ENCODE measurements around the gene PGBD5. TPM values are rescaled to one million over a fixed set of nuclear protein-coding genes. Genes with fewer than 3 reads are reported as not detected.

PGBD5 gene
- total RNA-seq, 1 donor from 2014 or later: 3.5 TPM

DNA sequence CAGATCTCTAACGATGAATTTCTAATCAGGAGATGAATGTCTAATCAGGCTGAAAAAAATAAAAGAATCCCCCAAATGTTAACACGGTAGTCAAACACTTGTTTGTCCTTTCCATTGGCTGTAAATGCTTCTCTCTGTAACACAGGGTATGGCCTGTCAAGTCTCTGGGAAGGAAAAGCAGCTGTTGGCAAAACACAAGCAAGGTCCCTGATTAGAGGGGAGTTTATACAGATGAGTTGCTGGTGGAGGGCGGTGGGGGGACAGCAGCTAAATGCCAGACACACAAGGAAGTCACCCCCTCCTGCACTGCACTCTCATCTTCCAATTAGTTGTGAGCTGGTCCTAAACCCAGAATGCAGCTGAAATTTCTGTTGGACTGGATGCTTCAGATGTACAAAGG, 51.0 kb downstream of the PGBD5 start:
- DNase-seq (ENCODE audit: low spot score): no peak

DNA sequence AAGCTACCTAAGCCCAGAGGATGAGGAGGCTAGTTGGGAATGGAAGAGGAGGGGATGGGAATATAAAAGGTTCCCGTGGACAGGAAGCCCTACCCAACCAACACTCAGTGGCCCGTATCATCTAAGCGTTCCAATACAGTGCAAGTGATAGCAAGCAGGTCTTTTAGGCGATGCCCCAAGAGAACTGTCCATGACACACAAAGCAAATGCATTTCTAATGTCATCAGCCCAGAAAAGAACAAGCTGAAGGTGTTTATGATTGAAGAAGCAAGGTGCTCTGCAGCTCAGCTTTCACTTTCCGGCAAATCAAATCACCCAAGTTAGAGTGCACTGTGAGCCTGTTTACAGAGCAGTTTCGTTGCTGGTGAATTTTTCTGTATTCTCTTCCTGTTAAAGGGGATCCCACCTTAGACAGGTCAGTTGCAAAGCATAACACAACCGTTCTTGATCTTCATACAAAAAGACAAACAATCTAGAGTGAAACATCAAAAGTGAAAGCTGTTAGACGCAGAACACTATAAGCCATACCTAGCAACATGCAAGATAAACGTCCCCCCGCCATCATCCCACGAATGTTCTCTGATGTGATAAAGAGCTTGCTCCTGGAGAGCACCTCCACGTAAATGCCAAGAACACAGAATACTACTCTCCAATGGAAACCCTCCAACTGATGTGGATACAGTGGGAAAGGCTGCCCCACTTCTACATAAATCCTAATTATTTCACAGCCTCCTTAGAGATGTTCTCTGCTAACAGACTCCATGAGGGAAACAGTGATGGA, 54.0 kb downstream of the PGBD5 start:
- no peak for DNase-seq (ENCODE audit: low spot score)

DNA sequence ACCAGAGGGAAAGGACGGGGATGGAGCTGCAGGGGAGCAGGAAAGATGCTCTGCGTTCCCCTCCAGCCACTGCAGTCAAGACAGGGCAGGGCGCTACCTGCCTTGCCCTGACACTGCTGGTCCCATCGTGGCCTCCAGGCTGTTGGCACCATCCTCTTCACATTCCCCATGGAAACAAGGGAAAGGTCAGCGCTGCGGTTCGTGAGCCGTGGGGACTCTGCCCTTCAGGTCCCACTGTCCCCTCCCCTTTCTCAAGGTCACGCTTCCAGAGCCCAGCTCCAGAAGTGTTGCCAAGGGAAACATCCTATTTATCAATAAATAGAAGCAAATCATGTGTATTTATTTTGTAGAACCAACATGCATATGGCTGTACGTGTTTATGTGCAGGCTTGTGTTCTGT, 56.0 kb downstream of the PGBD5 start:
- no peak for DNase-seq (ENCODE audit: low spot score)

- DNase-seq (ENCODE audit: low spot score): no peak
Measured at GRCh38 chr1:230368871-230369270, 57.3 kb downstream of the PGBD5 start.

DNA sequence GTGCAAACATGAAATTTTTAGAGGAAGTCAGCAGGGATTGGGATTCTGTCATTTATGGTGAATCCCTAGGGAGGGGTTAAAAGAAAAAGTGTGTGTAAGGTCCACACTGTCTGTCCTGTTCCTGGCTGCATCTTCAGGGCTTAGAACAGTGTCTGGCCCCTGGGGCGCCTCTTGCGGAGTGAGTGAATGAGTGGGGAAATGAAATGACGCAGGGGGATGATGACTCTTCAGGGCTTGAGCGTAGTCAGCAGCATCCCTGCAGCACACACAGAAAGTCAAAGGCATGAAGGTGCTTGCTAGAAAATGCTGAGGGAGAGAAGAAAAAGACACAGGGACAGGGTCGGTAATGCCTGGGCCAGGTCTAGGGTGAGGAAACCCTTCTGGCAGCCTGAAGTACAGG, 57.8 kb downstream of the PGBD5 start:
- no peak for DNase-seq (ENCODE audit: low spot score)

DNA sequence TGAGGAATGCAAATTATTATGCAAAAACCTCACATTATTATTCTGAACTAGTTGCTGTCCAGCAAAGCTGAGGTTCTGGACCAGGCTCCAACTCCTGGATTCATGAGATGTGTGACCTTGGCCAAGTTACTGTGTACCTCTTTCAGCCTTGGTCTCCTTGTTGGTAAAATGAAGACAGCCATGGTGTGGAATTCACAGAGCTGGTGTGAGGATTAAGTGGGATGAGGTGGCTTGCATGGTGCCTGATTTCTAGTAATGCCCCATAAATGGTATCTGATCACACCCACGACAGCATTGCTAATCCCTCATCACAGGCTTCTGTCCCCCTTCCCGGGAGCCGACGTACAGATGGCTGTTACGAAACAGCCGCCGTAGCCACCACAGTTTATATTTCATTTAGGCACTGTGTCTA, 59.6 kb downstream of the PGBD5 start:
- no peak for DNase-seq (ENCODE audit: low spot score)

DNA sequence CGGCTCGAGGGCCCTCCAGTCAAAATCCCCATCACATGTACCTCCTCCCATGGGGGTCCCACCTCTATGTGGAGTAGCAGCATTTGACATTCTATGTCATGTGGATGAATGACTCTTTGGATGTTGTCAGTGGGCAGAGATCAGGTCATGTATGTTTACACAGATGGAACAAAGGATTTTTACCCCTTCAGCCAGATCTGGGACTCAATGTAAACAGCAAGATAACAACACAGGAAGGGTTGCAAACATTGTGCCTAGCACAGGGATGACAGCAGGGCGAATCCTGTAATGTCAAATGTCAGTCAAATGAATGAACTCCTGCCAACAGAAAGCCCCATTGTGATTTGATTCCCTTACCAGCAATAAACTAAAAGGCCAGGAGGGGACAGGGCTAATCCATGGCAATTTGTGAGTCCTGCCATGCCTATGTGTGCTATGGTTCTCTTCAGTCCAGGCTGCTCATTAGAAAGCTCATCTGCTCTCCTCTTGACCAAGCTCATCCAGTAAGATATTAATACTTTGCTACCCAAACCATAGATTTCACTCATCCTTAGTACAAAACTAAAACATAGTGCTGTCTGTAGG, 60.3 kb downstream of the PGBD5 start:
- DNase-seq (ENCODE audit: low spot score): no peak

- no peak for DNase-seq (ENCODE audit: low spot score)
Measured at GRCh38 chr1:230362949-230363348, 63.2 kb downstream of the PGBD5 start.

DNA sequence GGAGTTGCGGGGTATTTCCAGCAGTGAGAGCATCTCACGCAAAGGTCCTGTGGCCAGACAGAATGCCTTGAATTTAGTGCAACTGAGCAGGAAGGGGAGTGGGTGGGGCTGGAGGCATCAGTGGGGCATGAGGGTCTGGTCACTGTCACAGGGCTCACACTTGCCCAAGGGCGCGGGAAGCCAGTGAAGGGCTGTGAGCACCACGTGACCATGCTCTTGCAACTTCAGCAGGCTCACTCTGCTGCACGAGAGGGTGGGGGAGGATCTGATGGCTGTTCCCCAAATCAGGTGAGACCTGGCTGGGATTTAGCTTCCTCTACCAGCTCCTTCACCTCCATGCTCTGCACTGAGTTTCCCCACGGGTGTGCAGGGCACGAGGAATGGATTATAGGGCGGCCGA, 64.2 kb downstream of the PGBD5 start:
- no peak for DNase-seq (ENCODE audit: low spot score)

DNA sequence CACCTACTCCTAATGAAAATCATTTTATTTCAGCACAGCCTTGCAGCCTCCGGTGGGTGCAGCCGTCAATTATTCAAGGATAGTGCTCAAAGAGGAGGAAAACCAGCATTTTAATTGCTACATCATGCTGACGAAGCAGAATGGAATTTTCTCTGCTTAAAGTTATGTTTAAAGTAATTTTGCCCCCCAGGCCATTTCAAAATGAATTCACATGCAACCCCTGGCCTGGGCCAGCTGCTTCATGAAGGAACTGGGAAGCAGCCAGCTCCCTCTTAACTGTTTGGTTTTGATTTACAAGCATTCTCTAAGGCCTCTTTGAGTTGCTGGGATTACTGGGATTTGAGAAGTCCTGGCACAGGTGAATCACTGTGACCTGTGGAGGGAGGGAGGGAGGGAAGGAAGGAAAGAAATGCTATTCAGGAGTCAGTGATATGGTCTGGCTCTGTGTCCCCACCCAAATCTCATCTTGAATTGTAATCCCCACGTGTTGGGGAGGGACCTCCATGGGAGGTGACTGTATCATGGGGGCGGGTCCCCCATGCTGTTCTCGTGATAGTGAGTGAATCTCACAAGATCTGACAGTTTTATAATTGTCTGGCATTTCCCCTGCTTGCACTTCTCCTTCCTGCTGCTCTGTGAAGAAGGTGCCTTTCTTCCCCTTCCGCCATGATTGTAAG, 66.0 kb downstream of the PGBD5 start:
- no peak for DNase-seq (ENCODE audit: low spot score)

DNA sequence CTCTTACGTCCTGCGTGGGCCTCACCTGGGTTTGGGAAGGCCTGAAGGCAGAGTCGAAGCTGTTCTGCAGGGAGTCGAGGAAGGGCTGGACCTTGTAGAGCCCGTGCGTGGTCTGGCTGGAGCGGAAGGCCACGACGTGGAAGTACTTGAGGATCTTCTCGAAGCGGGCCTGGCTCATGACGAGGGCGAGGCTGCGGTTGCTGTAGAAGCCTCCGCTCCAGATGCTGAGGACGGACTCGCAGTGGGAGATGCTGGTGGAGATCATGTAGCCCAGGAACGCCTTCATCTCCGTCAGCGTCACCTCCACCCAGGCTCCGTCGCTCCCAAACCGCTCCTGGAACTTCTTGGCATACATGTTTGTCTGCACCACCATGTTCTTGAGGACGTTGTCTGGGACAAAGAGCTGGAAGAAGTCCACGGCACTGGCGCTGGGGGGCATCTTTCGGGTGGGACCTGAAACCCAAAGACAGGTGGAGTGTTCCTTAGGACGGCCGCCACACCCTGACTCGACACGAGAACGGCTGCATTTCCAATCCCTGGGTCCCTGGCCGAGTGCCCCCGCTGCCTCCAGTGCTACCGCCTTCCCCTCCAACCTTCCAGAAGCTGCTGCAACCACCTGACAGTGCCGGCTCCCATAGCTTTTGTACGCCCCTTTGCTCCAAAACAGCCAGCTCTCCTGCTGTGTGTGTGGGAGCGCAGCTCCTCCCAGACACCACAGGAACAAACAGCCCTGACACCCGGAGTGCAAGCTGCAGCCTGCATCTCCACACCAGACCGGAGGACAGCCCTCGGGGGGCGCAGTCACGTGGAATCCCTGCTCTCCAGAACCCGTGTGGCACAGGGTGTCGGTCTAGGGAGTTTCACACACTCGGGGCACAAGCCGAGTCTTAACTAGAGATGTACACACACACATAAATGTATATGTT, 69.0 kb downstream of the PGBD5 start:
- DNase-seq (ENCODE audit: low spot score): no peak

- no peak for DNase-seq (ENCODE audit: low spot score)
Measured at GRCh38 chr1:230356190-230356589, 69.9 kb downstream of the PGBD5 start.

- no peak for DNase-seq (ENCODE audit: low spot score)
Measured at GRCh38 chr1:230355594-230355993, 70.5 kb downstream of the PGBD5 start.

DNA sequence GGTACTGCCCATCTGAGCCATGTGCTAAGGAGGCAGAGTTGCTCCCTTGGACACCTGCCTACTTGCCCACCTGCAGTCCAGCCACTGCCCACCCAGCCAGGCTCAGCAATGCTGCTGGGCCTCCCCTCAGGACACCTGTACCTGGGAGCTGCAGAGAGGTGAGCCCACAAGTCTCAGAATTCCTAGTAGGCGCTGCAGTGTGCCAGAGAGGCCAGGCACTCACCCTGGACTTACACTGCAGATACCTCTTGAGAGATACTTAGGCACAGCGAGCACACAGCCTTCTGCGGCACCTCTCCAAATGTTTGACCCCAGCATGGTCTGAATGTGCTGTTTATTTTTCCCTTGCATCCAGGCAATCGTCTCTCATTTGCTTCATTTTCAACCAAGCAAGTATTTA, 71.0 kb downstream of the PGBD5 start:
- DNase-seq (ENCODE audit: low spot score): no peak

- DNase-seq (ENCODE audit: low spot score): no peak
Measured at GRCh38 chr1:230354005-230354404, 72.1 kb downstream of the PGBD5 start.

- DNase-seq (ENCODE audit: low spot score): no peak
Measured at GRCh38 chr1:230352537-230352936, 73.6 kb downstream of the PGBD5 start.

DNA sequence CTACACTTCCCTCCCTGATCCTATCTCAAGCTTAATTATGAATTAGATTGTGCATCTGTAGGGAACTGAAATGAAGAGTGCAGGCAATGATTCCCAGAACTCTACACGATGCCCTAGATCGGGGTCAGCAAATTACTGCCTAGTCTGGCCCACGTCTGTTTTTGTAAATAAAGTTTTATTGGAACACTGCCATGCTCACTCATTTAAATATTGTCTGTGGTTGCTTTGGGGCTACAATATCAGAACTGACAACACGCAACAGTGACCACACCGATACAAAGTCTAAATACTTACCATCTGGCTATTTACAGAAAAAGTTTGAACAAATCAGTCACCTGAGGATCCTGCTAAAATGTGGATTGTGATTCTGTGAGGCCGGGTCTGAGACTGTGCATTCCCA, 74.1 kb downstream of the PGBD5 start:
- no peak for DNase-seq (ENCODE audit: low spot score)

DNA sequence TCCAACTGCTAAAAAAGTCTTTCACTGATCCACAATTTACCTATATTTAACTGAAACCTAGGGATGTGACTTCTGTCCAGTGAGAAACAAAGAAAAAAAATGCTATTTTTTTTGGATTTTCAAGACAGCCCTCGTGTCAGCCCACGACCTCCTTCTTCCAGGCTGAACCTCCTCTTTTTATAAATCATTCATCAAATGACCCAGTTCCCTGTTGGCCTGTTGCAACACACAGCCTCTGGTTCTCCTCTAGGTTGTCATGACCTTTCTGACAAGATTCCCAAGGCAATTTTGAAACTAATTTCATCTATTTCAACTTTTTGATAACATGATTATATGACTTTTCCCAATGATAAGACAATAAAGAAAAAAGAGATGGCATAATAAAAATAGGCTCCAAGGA, 74.6 kb downstream of the PGBD5 start:
- no peak for DNase-seq (ENCODE audit: low spot score)

DNA sequence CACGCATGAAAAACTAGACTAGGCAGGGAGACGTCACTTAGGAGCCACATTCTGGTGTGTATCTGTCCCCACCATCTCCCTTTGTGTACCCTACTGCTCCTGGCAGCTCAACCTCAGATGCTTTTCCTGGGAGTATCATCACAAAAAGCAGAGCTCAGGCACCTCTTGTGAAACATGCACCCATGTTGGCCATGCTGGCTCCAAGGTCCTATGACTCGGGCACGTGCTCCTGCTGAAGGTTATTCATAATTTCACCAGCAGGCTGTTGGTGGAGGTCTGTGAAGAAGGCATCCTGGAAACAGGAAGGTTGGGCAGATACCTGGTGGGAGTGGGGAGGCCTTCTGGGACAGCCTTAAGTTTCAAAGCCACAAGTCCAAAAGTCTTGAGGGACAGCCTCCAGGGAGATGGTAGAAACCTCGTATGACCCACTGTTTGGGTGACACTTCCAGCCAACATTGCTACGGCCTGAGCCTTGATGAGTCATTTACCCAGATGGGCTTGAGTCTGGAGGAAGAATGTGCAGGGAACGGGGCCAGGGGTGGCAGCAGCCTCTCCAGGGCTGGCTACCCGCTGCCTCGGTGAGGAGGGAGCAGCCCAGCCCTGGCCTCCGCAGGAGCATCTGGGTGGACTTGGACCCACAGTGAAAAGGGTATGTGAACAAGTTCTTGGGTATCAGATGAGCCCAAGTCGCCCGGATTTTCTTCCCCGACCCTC, 75.8 kb downstream of the PGBD5 start:
- DNase-seq (ENCODE audit: low spot score): no peak

- DNase-seq (ENCODE audit: low spot score): no peak
Measured at GRCh38 chr1:230349020-230349393, 77.1 kb downstream of the PGBD5 start.

DNA sequence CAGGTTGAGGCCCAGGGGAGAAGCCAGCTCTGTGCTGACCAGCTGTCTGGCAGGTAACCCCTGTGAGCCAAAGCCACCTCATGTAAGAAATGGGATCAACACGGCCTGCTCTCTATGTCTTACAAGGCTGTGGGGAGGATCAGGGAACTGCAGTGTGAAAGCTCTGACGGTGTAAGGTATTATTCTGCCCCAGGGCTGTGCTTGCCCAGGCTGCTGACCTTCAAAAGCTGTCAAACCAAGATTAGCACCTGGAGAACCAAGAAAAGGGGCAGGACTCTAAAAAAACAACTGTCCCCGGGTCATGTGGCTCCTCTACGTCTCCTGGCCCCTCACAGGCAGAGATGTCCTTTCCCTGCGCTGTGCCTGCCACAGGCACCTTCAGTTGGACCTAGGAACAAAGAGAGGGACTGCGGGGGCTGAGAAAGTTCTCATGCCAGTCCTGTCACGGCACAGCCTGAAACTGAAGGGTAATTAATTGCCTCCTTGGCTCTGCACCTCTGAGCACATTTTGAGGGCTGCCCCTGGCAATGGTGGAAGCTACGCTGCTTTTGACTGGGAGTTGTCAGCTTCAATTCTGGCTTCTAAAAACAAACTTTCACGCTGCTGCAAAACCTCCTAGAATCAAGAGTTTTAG, 77.6 kb downstream of the PGBD5 start:
- no peak for DNase-seq (ENCODE audit: low spot score)
